HT1080 (cell line): Measurements from ENCODE around the gene PTGIS. TPM values are rescaled to one million over a fixed set of nuclear protein-coding genes. Genes with fewer than 3 reads are reported as not detected.
"Not testable (repeated sequence)": the region's sequence is repeated elsewhere in the genome, so short reads cannot be mapped to it uniquely, and the experiment has no call there.

Source experiments
- DNase-seq: peaks from one replicate; pipeline ENCODE4 v3.0.0-alpha.2; 2015; ENCODE audit warnings: low read depth
- polyA plus RNA-seq, 2 experiments: library from polyadenylated mRNA; depleted of rRNA; stranded (reverse); fragments of >200 nt; gene quantifications; 2 replicates each; pipeline ENCODE4 v1.2.3, GENCODE V29; 2015
- total RNA-seq: library from RNA; depleted of rRNA; stranded (reverse); fragments of >200 nt; shearing (Covaris generic); gene quantifications from 2 replicates; pipeline ENCODE4 v1.2.3, GENCODE V29; 2014; rRNA removed

PTGIS gene
- 0.02 TPM in 1 of 2 replicates, not detected in the other for total RNA-seq
- polyA plus RNA-seq (2015; cell fraction: cytosol; rRNA removed) = 0.03 TPM in 1 of 2 replicates, not detected in the other
- not detected in 2 replicates for polyA plus RNA-seq (2015; cell fraction: nucleus; rRNA removed)

DNA sequence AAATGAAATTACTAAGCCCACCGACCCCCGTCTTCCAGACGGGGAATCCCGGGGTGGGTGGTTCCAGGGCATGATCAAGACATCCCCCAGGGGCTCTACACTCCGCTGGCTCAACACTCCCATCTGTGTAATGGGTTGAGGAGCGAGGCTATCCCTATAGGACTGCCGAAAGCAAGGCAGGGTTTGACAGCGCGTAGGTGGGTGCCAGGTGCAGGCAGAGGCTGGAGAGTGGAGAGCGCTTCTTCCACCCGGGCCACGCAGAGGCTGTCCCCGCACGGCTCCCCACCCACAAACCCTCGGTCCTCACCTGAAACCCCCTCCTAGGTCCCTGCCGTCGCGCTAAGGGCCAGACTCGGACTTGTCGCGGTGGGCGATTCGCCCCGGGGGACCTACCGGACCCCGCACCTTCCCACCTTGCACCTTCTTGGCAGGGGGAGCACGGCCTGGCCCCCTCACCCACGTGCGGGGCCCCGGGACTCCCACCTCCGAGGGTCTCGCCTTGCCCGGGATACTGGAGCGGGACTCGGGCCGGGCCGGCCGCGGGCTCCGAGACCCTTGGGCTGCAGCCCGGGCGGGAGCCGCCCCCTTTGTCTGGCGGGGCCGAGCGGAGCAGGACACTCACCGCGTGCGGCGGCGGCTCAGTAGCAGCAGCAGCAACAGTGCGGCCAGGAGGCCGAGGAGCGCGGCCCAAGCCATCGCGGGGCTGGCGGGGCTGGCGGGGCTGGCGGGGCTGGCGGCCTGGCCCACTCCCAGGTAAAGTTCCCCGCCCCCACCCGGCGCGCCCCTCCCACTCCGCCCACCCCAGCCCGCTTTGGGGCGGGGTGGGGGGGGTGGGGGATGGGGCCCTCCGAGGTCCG, at the start of gene PTGIS:
Gene PTGIS (minus strand): TSS at position 717 of the 857 bp plus-strand sequence. CDS start 21 bp downstream, at position 696.
- no peak for DNase-seq

DNA sequence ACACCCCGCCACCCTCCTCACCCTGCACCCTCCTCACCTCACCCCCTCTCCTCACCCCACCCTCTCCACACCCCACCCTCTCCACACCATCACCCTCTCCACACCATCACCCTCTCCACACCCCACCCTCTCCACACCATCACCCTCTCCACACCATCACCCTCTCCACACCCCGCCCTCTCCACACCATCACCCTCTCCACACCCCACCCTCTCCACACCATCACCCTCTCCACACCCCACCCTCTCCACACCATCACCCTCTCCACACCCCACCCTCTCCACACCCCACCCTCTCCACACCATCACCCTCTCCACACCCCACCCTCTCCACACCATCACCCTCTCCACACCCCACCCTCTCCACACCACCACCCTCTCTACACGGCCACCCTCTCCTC, 49.5 kb upstream of the PTGIS start:
- DNase-seq = not testable (repeated sequence)

DNA sequence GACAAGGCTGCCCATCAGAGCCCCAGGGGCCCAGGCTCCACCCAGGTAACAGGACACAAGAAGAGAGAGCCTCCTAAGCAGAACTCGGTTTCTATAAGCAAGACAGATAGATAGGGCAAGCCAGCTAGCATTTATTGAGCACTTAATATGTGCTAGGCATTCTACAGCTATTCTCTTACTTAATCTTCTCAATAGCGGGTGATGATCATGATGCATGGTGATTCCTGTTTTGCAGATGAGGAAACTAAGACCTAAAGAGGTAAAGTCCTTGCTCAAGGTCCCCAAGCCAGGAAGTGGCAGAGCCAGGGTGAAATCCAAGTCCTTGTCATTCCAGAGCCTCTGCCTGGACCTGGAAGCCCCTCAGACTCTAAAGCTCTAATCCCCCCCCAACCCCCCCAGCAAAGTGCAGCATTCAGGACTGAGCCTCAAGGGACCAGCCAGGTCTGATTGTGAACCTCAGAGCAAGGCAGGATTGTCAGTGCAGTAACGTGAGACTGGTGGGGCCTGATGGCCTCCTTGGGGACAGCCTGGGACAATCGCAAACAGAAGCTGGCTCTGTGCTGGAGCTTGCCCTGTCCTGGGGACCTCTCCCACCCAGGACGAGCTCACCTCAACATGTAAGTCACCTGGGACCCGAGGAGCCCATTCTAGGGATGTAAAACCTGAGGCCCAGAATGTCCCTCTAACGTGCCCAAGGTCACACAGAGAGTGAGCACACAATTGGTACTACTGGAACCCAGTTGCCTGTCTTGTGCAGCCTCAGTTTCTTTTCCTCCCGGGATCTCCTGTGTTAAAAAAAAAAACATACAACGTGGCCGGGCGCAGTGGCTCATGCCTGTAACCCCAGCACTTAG, 48.4 kb upstream of the PTGIS start:
- DNase-seq = no peak

DNA sequence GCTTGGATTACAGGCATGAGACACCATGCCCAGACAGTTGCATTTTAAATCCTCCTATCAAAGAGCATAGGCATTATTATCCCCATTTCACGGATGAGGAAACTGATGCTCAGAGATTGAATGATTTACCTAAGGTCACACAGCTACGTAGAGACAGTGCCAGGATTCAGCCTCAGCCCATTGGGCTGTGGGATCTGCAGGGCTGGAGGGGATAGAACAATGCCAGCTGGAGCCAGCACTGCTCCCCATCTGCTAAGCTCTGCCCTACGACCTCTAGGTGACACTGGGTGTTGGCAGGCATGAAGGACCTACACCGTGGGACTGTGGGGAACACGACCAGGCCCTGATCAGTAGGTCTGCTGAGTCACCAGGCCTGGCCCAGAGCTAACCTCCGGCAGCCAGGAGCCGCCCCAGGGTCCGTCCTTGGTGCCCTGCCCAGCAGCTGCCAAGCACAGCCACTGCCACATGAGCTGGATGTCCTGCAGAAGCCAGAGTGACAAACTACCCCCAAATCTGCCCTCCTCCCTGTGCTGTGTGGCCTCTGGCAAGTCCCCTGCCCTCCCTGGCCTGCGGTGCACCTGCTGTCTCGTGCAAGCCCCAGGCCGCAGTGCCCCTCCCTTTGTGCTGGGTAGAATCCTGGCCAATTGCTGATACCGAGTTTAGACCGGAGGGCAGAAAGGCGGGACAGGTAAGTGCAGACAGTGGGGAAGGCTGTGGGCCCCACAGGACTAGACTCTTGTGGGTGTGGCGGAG, 47.6 kb upstream of the PTGIS start:
- no peak for DNase-seq

DNA sequence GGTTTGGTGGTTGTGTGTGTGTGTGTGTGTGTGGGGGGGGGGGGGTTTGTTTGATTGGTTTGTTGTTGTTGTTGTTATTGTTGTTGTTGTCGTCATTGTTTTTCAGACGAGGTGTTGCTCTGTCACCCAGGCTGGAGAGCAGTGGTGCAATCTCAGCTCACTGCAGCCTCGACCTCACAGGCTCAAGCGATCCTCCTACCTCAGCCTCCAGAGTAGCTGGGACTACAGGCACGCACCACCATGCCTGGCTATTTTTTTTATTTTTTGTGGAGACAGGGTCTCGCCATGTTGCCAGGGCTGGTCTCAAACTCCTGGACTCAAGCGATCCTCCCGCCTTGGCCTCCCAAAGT, 47.1 kb upstream of the PTGIS start:
- not testable (repeated sequence) for DNase-seq

DNA sequence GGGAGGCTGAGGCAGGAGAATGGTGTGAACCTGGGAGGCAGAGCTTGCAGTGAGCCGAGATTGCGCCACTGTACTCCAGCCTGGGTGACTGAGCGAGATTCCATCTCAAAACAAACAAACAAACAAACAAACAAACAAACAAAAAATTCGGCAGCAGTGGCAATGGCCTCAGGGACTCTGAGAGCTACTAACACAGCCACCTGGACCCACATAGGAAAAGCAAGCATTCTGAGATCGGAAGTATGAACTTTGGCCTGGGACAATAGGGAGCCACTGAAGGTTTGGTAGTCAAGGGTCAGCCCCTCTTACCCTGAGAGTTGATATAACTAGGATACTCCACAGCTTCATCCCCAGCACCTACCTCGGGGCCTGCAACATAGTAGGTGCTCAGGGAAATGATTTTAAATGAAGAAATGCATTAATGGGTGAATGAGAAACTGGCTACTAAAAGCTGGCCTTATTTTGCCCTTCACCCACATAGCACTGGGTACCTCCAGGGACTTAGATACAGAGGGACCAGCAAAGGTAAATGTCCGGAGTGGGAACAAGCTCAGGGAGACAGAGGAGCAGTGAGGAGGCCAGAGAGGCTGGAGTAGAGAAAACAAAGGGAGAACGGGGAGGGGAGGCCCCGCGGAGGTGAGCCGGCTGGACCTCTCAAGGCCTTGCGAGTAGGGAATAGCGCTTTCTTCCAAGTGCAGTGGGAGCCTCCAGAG, 46.6 kb upstream of the PTGIS start:
- no peak for DNase-seq

DNA sequence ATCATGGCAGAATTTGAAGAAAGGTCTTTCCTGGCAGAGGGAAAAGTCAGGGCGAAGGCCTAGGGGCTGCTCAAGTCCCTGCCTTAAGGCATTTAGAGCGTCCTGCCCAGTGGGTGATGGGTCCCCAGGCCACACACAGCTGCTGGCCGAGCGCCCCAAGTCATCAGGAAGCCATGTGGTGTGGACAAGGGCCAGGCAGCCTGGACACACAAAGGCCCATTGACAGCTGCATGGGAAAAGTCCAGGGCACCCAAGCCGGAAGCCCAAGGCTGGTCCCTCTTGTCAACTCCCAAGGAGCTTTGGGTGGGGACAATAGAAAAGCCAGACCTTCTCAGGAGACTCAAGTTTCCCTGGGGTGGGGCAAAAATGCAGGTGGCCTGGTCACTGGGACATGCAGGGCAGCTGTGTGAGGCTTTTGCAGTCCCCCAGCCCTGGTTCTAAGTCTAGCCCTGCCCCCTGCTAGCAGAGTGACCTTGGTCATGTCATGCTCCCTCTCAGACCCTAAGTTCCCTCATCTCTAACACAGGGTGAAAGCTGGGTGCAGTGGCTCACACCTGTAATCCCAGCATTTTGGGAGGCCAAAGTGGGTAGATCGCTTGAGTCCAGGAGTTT, 44.3 kb upstream of the PTGIS start:
- no peak for DNase-seq

DNA sequence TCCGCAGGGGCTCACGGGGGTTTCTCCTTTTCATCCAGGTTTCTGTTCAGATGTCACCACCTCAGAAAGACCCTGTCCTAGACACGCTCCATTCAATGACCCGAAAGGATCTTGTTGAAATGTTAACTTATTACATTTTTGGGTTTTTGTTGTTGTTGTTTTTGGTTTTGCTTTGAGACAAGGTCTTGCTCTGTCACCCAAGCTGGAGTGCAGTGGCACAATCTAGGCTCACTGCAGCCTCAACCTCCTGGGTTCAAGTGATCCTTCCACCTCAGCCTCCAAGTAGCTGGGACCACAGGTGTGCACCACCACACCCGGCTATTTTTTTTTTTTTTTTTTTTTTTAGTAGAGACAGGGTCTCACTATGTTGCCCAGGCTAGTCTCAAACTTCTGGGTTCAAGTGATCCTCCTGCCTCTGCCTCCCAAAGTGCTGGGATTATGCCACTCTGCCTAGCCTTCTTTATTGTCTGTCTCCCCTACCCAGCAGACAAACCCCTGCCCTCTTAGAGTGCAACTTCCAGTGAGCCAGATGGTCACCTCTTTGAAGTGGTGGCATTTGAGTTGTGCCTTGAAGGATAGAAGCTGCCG, 43.7 kb upstream of the PTGIS start:
- not testable (repeated sequence) for DNase-seq

DNA sequence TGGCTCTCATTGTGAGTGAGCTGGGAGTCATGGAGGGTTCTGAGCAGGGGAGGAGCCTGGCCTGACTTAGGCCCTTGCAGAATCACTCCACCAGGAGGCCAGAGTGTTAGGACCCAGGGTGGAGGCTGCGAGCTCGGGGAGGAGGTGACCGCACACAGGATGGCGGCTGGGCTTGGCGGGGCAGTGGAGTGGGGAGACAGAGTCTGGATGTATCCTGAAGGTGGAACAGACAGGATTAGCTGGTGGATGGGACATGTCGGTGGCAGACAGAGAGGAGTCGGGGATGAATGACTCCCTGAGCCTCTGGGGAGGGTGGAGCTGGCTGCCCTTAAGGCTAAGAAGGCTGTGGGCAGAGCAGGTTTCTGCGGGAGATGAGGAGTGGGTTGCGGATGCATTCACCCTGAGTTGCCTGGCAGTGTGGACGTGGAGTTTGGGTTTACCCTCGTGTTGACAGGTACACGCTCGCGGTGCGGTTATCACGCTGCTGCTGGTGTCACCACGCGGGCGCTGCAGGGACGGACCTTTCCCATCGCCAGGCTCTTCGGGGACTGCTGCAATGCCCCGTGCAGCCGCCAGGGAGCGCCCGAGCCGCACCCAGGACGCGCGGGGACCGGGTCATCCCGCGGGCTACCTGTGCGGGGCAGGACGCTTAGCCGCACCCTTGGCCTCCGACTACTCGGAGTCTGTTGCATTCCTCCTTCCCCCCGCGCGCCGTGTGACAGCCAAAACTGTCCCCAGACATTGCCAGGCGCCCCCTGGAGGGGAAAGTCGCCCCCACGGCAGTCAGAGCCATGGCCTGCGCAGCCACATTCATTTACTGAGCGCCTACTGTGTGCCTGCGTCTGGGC, 43.0 kb upstream of the PTGIS start:
- DNase-seq = peak; percentile 61

DNA sequence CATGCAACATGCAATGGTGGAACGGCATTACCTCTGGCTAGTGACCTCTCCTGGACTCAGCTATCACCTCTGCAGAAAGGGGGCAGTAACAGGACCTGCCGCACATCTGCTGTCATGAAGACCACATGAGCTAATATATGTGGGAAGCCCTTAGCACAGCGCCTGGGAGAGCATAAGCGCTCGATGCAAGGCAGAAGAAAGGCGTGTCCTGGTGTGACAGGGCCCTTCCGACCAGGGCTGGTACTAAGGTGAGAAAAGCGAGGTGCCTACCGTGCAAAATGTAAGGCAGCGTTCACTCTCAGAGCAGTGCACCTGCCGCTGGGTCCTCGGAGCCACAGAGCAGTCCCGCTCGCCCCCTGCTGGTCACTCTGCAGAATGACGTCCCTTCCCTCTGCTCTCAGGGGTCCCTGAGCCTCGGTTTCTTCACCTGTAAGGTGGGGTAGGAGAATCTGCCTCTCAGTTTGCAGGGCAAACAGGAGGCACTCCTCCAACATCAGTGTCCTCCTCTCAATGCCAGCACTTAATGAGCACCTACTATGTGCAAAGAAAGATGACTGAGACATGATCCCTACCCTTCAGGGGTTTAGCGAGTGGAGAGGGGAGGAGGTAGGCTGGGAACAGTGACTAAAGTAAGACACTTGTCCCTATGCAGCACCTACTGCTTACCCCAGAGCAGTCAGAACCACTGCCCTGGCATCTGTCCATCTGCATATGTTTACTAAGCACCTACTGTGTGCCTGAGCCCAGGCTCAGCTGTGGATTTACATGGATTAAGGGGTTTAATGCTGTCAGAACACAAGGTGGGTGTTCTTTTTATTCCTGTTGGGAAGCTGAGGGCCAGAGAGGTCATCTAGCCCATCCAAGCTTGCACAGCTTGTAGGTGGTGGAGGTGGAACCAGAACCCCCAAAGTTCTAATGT, 41.1 kb upstream of the PTGIS start:
- peak; percentile 36 for DNase-seq

DNA sequence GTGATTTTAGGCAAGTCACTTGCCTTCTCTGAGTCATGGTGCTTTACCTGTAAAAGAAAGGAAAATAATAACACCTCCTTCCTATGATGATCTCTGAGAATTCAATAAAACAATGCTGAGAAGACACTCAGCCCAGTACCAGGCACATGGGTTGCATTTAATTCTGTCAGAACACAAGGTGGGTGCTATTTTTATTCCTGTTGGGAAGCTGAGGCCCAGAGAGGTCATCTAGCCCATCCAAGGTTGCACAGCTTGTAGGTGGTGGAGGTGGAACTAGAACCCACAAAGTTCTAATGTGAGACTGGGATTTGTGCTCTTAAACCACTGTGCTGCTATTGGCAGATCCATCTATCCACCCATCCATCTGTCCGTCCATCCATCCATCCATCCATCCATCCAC, 39.6 kb upstream of the PTGIS start:
- DNase-seq = no peak

DNA sequence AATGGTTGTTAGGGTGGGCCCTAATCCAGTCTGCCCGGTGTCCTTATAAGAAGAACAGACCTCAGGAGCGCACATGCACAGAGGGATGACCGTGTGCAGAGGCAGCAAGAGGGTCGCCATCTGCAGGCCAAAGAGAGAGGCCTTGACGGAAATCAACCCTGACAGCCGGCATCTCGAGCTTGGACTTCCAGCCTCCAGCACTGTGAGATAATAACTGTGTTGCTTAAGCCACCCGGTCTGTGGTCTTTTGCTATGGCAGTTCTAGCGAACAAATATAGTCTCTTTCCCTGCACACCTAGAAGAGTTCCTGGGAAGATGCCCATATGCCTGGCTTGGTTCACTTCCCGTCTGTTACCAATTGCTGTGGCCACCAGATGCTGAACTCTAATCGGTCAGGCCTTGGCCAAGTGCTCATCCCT, 35.3 kb upstream of the PTGIS start:
- no peak for DNase-seq

DNA sequence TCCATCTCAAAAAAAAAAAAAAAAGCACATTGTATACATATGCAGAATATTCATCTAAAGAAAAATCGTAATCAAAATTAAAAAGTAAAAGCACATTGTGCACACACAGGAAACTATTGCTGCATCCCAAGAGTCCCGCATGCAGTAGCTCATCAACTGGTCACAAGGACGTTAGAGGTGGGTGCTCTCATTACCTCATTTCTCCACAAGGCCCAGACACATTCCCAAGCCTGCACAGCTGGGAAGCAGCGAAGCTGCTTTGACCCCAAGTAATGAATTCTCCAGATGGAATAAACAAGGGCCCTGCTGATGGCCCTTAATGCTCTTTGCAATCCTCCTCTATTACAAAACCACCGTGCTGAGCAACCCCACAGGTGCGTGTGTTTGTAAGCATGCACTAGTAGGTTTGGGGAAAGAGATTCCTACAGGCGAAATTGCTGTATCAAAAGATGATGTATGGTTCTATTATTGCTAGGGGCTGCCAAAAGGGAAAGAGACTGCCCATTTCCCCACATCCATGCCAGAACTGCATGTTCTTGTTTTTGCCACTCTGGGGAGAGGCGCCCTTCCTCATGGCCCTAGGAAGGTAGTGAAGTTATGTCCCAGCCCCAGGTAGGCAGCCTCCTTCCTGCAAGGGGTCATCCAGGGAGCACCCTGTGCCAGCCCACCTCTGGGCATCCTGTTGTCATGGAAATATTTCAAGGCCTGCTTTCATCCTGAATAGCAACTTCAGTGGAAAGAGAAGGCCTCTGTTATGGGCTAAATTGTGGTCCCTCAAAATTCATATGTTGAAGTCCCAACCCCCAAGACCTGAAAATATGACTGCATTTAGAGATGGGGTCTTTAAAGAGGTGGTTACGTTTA, 34.6 kb upstream of the PTGIS start:
- DNase-seq = no peak

DNA sequence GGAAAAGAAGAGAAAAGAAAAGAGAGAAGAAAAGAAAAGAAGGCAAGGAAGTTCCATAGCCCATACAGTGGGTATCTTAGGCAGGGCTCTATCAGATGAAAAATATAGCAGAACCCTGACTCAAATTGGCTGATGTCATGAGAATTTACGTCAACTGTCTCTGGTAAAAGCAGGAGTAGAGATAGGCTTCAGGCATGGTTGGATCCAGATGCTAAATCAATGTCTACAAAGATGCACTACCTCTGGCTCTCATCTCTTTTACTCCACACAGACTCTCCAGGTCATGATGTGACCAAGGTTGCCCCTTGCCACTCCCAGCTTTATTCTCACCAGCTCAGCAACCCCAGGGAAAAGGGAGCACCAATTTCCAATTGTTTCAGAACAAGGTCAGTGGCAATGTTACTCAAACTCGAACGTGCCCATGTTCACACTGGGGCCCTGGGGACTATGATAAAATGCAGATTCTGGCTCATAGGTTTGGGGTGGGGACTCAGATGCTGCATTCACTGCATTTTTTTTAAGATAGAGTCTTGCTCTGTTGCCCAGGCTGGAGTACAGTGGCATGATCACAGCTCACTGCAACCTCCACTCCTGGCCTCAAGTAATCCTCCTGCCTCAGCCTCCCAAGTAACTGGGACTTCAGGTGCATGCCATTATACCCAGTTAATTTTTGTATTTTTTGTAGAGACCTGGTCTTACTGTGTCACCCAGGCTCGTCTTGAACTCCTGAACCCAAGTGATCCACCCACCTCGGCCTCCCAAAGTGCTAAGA, 33.4 kb upstream of the PTGIS start:
- no peak for DNase-seq

DNA sequence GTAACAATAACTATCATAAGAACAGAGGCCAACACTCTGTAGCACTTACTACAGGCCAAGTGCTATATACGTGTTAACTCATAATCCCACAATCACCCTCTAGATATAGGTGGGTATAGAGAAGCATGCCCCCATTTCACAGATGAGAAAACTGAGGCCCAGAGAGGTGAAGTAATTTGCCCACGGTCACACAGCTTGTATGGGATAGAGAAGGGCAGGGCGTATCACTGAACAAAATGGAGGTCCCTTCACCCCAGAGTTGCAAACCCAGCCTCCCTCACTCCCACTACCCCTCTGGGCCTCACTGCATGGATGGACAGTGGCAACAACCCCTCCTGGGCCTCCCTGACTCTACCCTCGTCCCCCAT, 31.8 kb upstream of the PTGIS start:
- DNase-seq = no peak

DNA sequence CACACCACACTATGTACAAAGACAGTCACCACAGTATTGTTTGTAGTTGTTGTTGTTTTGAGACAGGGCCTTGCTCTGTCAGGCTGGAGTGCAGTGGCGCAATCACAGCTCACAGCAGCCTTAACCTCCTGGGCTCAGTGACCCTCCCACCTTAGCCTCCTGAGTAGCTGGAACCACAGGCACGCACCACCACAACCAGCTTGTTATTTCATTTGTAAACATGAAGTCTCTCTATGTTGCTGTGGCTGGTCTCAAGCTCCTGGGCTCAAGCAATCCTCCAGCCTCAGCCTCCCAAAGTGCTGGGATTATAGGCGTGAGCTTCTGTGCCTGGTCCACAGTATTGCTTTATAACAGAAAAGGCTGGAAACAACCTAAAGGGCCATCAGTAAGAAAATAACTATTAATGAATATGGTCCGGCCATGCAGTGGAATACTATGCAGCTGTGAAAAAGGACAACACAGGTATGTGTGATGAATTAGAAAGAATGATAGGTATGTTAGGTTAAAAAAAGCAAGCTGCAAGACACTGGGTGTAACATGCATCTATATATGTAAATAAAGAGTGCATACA, 30.0 kb upstream of the PTGIS start:
- DNase-seq = no peak
